NT2/D1 (cell line): ENCODE results near the gene GAST.

Source experiments
- DNase-seq: peaks from one replicate; pipeline ENCODE4 v3.0.0-alpha.2; 2011; ENCODE audit warnings: low read depth, low spot score
- H3K27me3 ChIP-seq: 2 replicates; pipeline ENCODE4 v1.6.0; 2011; ENCODE audit warnings: mild to moderate bottlenecking; ENCODE audit not compliant: insufficient read length, insufficient read depth
- H3K36me3 ChIP-seq: 2 replicates; pipeline ENCODE4 v1.6.1; 2011; ENCODE audit warnings: mild to moderate bottlenecking, low read length, mixed read lengths; ENCODE audit not compliant: insufficient read depth, insufficient read length
- H3K4me1 ChIP-seq: 2 replicates; pipeline ENCODE4 v1.5.1; 2011; ENCODE audit not compliant: insufficient read depth, insufficient read length
- H3K4me3 ChIP-seq: 2 replicates; pipeline ENCODE4 v1.5.1; 2011; ENCODE audit warnings: low read depth; ENCODE audit not compliant: insufficient read length
- H3K9ac ChIP-seq: 2 replicates; pipeline ENCODE4 v1.6.0; 2011; ENCODE audit warnings: low read depth; ENCODE audit not compliant: insufficient read length
- H3K9me3 ChIP-seq: 2 replicates; pipeline ENCODE4 v1.5.1; 2011; ENCODE audit warnings: mild to moderate bottlenecking, low read length; ENCODE audit not compliant: insufficient read depth
- SUZ12 ChIP-seq: IDR thresholded peaks from 2 replicates; pipeline ENCODE4 v1.6.1; 2011; ENCODE audit not compliant: insufficient read length, insufficient read depth; ENCODE audit errors: extremely low read depth
- YY1 ChIP-seq: IDR thresholded peaks from 2 replicates; pipeline ENCODE4 v1.6.1; 2011; ENCODE audit not compliant: insufficient read length, insufficient read depth
- ZNF274 ChIP-seq: IDR thresholded peaks from 2 replicates; pipeline ENCODE4 v1.6.1; 2011; ENCODE audit warnings: mild to moderate bottlenecking, low read depth, low read length

GAST gene

GRCh38 chr17:41758601-41759000, 46.5 kb downstream of the GAST start:
- Histone ChIP-seq H3K9me3 (no peaks in the 10 kb centered on the region), H3K36me3 (peaks cover 80% of the 10 kb centered on the region), H3K4me1 (no peaks in the 10 kb centered on the region), H3K27me3 (no peaks in the 10 kb centered on the region), H3K4me3 (no peak overlapping the region), H3K9ac (no peak overlapping the region)
- no peak for DNase-seq
- TF ChIP-seq ZNF274 (no peak), SUZ12 (no peak), YY1 (no peak)

GRCh38 chr17:41760878-41761277, 48.7 kb downstream of the GAST start:
- Histone ChIP-seq H3K4me1 (no peaks in the 10 kb centered on the region), H3K27me3 (no peaks in the 10 kb centered on the region), H3K9ac (no peak overlapping the region), H3K9me3 (no peaks in the 10 kb centered on the region), H3K4me3 (no peak overlapping the region), H3K36me3 (peaks cover 78% of the 10 kb centered on the region)
- TF ChIP-seq ZNF274: no peak
- no peak for TF ChIP-seq YY1
- TF ChIP-seq SUZ12: no peak
- DNase-seq: no peak

- H3K4me1 ChIP-seq: no peaks in the 10 kb centered on the region
- no peak for DNase-seq
- TF ChIP-seq SUZ12 (no peak), ZNF274 (no peak), YY1 (no peak)
- H3K9me3 ChIP-seq: no peaks in the 10 kb centered on the region
- no peak overlapping the region for H3K9ac ChIP-seq
- H3K4me3 ChIP-seq: no peak overlapping the region
- no peaks in the 10 kb centered on the region for H3K27me3 ChIP-seq
- peaks cover 78% of the 10 kb centered on the region for H3K36me3 ChIP-seq
Observed at GRCh38 chr17:41762391-41762790, 50.3 kb downstream of the GAST start.

DNA sequence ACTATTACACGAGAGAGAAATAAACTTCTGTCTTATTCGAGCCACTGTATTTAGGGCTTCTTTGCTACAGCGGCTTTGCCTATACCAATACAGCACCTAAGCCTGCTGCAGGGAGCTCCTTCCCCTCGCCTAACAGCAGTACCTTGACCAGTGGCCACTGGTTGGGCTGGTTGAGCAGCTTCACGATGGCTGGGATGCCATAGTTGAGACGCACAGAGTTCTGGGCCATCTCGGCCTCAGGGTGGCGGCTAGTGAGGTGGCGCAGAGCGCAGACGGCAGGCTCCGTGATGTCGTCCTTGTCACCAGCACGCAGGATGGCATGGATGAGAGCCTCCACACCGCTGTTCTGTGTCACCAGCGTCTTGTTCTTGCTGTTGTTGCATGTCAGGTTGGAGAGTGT, 50.7 kb downstream of the GAST start:
- Histone ChIP-seq H3K4me3 (no peak overlapping the region), H3K36me3 (peaks cover 78% of the 10 kb centered on the region), H3K9me3 (no peaks in the 10 kb centered on the region), H3K4me1 (no peaks in the 10 kb centered on the region), H3K27me3 (no peaks in the 10 kb centered on the region), H3K9ac (no peak overlapping the region)
- TF ChIP-seq YY1 (no peak), SUZ12 (no peak), ZNF274 (no peak)
- no peak for DNase-seq

- H3K4me3 ChIP-seq: no peak overlapping the region
- no peaks in the 10 kb centered on the region for H3K27me3 ChIP-seq
- no peak for DNase-seq
- no peaks in the 10 kb centered on the region for H3K4me1 ChIP-seq
- H3K9ac ChIP-seq: no peak overlapping the region
- peaks cover 76% of the 10 kb centered on the region for H3K36me3 ChIP-seq
- H3K9me3 ChIP-seq: no peaks in the 10 kb centered on the region
- TF ChIP-seq YY1 (no peak), SUZ12 (no peak), ZNF274 (no peak)
Observed at GRCh38 chr17:41763327-41763726, 51.2 kb downstream of the GAST start.
